Muscle layer of colon (tissue), 2 donors: ENCODE data around the gene RPL22.

ENCODE experiments used
- H3K27ac ChIP-seq: one replicate; pipeline ENCODE4 v1.7.0; 2013; ENCODE audit warnings: low read depth, mild to moderate bottlenecking, low read length, moderate library complexity
- H3K27me3 ChIP-seq, 2 donors: one replicate each; pipeline ENCODE4 v1.7.0; 2013; ENCODE audit warnings: low read length in 2 of 2, mild to moderate bottlenecking in 2 of 2; ENCODE audit not compliant: insufficient read depth in 2 of 2, control insufficient read depth in 1 of 2
- H3K36me3 ChIP-seq: one replicate; pipeline ENCODE4 v1.7.0; 2013; ENCODE audit warnings: mild to moderate bottlenecking, low read length; ENCODE audit not compliant: insufficient read depth
- H3K4me1 ChIP-seq: one replicate; pipeline ENCODE4 v1.7.0; 2013; ENCODE audit warnings: mild to moderate bottlenecking, low read length; ENCODE audit not compliant: insufficient read depth
- H3K4me3 ChIP-seq, 2 donors: one replicate each; pipeline ENCODE4 v1.7.0; 2013; ENCODE audit warnings: low read length in 2 of 2, low read depth in 1 of 2, mild to moderate bottlenecking in 1 of 2, moderate library complexity in 1 of 2
- H3K9ac ChIP-seq: one replicate; pipeline ENCODE4 v1.7.0; 2013; ENCODE audit warnings: low read length
- H3K9me3 ChIP-seq: one replicate; pipeline ENCODE4 v1.7.0; 2013; ENCODE audit warnings: mild to moderate bottlenecking, low read length
- donor health status: abdominal sarcoma.
- donor health status: Adenocarcinoma of cecum.

The RPL22 gene

GRCh38 chr1:6188466-6188865 lies 10.9 kb downstream of the RPL22 start:
- peaks cover 4% of the 10 kb centered on the region for H3K4me1 ChIP-seq
- no peak overlapping the region for H3K4me3 ChIP-seq
- no peaks in the 10 kb centered on the region for H3K27me3 ChIP-seq
- no peaks in the 10 kb centered on the region for H3K9me3 ChIP-seq
- H3K9ac ChIP-seq: no peak overlapping the region
- H3K27ac ChIP-seq: no peak overlapping the region
- peaks cover 47% of the 10 kb centered on the region for H3K36me3 ChIP-seq

- no peaks in the 10 kb centered on the region for H3K9me3 ChIP-seq
- no peak overlapping the region for H3K9ac ChIP-seq
- no peak overlapping the region for H3K4me3 ChIP-seq
- no peak overlapping the region for H3K27ac ChIP-seq
- H3K36me3 ChIP-seq: peaks cover 34% of the 10 kb centered on the region
- no peaks in the 10 kb centered on the region for H3K27me3 ChIP-seq
- H3K4me1 ChIP-seq: peaks cover 9% of the 10 kb centered on the region
Observed at GRCh38 chr1:6185635-6186382, 13.6 kb downstream of the RPL22 start.

GRCh38 chr1:6185151-6185550 lies 14.2 kb downstream of the RPL22 start:
- H3K27me3 ChIP-seq: no peaks in the 10 kb centered on the region
- no peak overlapping the region for H3K27ac ChIP-seq
- peaks cover 27% of the 10 kb centered on the region for H3K36me3 ChIP-seq
- H3K9me3 ChIP-seq: no peaks in the 10 kb centered on the region
- peaks cover 11% of the 10 kb centered on the region for H3K4me1 ChIP-seq
- no peak overlapping the region for H3K4me3 ChIP-seq
- H3K9ac ChIP-seq: no peak overlapping the region

- no peaks in the 10 kb centered on the region for H3K9me3 ChIP-seq
- H3K4me1 ChIP-seq: peaks cover 11% of the 10 kb centered on the region
- H3K4me3 ChIP-seq: no peak overlapping the region
- peaks cover 0 to under 1% of the 10 kb centered on the region in 2 donors for H3K27me3 ChIP-seq
- no peak overlapping the region for H3K9ac ChIP-seq
- H3K27ac ChIP-seq: no peak overlapping the region
- H3K36me3 ChIP-seq: peaks cover 18% of the 10 kb centered on the region
Observed at GRCh38 chr1:6184083-6184783, 15.2 kb downstream of the RPL22 start.

GRCh38 chr1:6183520-6183989 lies 15.8 kb downstream of the RPL22 start:
- Histone ChIP-seq H3K27ac (no peak overlapping the region), H3K36me3 (peaks cover 12% of the 10 kb centered on the region), H3K9ac (no peak overlapping the region), H3K9me3 (no peaks in the 10 kb centered on the region), H3K4me1 (peaks cover 16% of the 10 kb centered on the region), H3K27me3 (peaks cover 5 to 7% of the 10 kb centered on the region in 2 donors), H3K4me3 (no peak overlapping the region)

GRCh38 chr1:6181347-6181770 lies 18.0 kb downstream of the RPL22 start:
- Histone ChIP-seq H3K4me3 (no peak overlapping the region), H3K27me3 (peaks cover 23 to 27% of the 10 kb centered on the region in 2 donors), H3K9me3 (no peaks in the 10 kb centered on the region), H3K9ac (no peak overlapping the region), H3K36me3 (peaks cover 10% of the 10 kb centered on the region), H3K27ac (no peak overlapping the region), H3K4me1 (peaks cover 17% of the 10 kb centered on the region)

GRCh38 chr1:6180707-6181311 lies 18.6 kb downstream of the RPL22 start:
- peaks cover 23 to 32% of the 10 kb centered on the region in 2 donors for H3K27me3 ChIP-seq
- H3K9me3 ChIP-seq: no peaks in the 10 kb centered on the region
- no peak overlapping the region for H3K27ac ChIP-seq
- H3K4me3 ChIP-seq: no peak overlapping the region
- H3K36me3 ChIP-seq: peaks cover 6% of the 10 kb centered on the region
- peaks cover 17% of the 10 kb centered on the region for H3K4me1 ChIP-seq
- no peak overlapping the region for H3K9ac ChIP-seq

GRCh38 chr1:6180268-6180706 lies 19.1 kb downstream of the RPL22 start, which contains the start of gene CHD5:
Gene CHD5 (minus strand): TSS chr1:6180321. CDS start chr1:6180023, 298 bp downstream.
- Histone ChIP-seq H3K4me3 (no peak within 1 kb of the TSS), H3K27ac (no peak within 1 kb of the TSS), H3K27me3 (peaks cover 23 to 34% of the 10 kb centered on the region in 2 donors), H3K36me3 (peaks cover under 1% of the 10 kb centered on the region), H3K4me1 (peaks cover 15% of the 10 kb centered on the region), H3K9me3 (no peaks in the 10 kb centered on the region), H3K9ac (no peak within 1 kb of the TSS)

- Histone ChIP-seq H3K27me3 (peaks cover 23 to 38% of the 10 kb centered on the region in 2 donors), H3K4me1 (peaks cover 13% of the 10 kb centered on the region), H3K27ac (no peak overlapping the region), H3K9me3 (no peaks in the 10 kb centered on the region), H3K4me3 (no peak overlapping the region), H3K9ac (no peak overlapping the region), H3K36me3 (no peaks in the 10 kb centered on the region)
Observed at GRCh38 chr1:6179564-6180175, 19.7 kb downstream of the RPL22 start.

- H3K9ac ChIP-seq: no peak overlapping the region
- H3K27me3 ChIP-seq: peaks cover 27 to 38% of the 10 kb centered on the region in 2 donors
- no peaks in the 10 kb centered on the region for H3K9me3 ChIP-seq
- H3K36me3 ChIP-seq: no peaks in the 10 kb centered on the region
- no peak overlapping the region for H3K27ac ChIP-seq
- no peak overlapping the region for H3K4me3 ChIP-seq
- peaks cover 13% of the 10 kb centered on the region for H3K4me1 ChIP-seq
Observed at GRCh38 chr1:6178751-6179563, 20.4 kb downstream of the RPL22 start.
